K562 (cell line): ENCODE measurements around the gene GJA1. TPM values are rescaled to one million over a fixed set of nuclear protein-coding genes. Genes with fewer than 3 reads are reported as not detected.

Source experiments
- ATAC-seq: fragments of 200-7000 bp; cut with Tn5 transposase; 3 replicates; pipeline ENCODE4 v1.9.1; 2020; ENCODE audit warnings: moderate library complexity
- BruUV-seq: library from RNA; stranded (reverse); fragments of 400-500 nt; replicated peaks from 2 replicates; lab custom pipeline; 2021; lab: Mats Ljungman, UMichigan
- CTCF ChIA-PET: fragments of 300-600 bp; formaldehyde crosslinking; extraction: SDS; loops from one replicate; lab custom pipeline; 2021; ENCODE audit warnings: low intra/inter-chr PET ratio; lab: Yijun Ruan, JAX
- POLR2A ChIA-PET: fragments of 300-600, 350-650 bp; sonication (Branson Sonifier 250); formaldehyde crosslinking; extraction: SDS; loops from one replicate; lab custom pipeline; 2021; ENCODE audit warnings: antibody characterized with exemption, inconsistent platforms; lab: Yijun Ruan, JAX
- DNase-seq, 4 experiments: peaks; one replicate each; pipeline versions ENCODE4 v3.0.0 to v3.0.0-alpha.2; 2011 to 2018; ENCODE audit warnings: low spot score in 3 of 4, mixed read lengths in 3 of 4; ENCODE audit errors: extremely low read depth in 1 of 4
- FAIRE-seq: peaks from 2 replicates; lab custom pipeline; 2011; peaks lifted over from hg19 to GRCh38; lab: Jason Lieb, UNC
- H2AFZ ChIP-seq: 2 replicates; pipeline ENCODE4 v1.6.0; 2011; ENCODE audit warnings: low read depth, low read length, control low read depth, inconsistent platforms
- H3K27ac ChIP-seq: fragments of 200-600 bp; 3 replicates; pipeline ENCODE4 v1.8.0; 2011; ENCODE audit warnings: low read depth, mild to moderate bottlenecking, control low read depth, inconsistent platforms, low read length, moderate library complexity, mixed read lengths; ENCODE audit errors: extremely low read depth
- H3K27me3 ChIP-seq, 2 experiments: fragments of 300-600 bp in 1 of 2; 2 replicates in 1 of 2; 3 replicates in 1 of 2; pipeline versions ENCODE4 v1.6.0 to v1.8.0; 2011; ENCODE audit warnings: inconsistent platforms in 2 of 2, low read length in 2 of 2, mild to moderate bottlenecking in 1 of 2, mixed read lengths in 1 of 2, moderate library complexity in 1 of 2; ENCODE audit not compliant: control insufficient read depth in 2 of 2, insufficient read depth in 2 of 2
- H3K36me3 ChIP-seq: fragments of 300-600 bp; 3 replicates; pipeline ENCODE4 v1.8.0; 2011; ENCODE audit warnings: mild to moderate bottlenecking, low read length, inconsistent platforms; ENCODE audit not compliant: control insufficient read depth, insufficient read depth
- H3K4me1 ChIP-seq, 2 experiments: fragments of 200-600 bp in 1 of 2; replicated peaks in 1 of 2; 2 replicates in 1 of 2; 3 replicates in 1 of 2; pipeline versions ENCODE4 v1.5.1 to v1.8.0; 2011; ENCODE audit warnings: inconsistent platforms in 2 of 2, low read length in 2 of 2, mild to moderate bottlenecking in 1 of 2, mixed read lengths in 1 of 2, moderate library complexity in 1 of 2; ENCODE audit not compliant: control insufficient read depth in 2 of 2, insufficient read depth in 2 of 2
- H3K4me2 ChIP-seq: 2 replicates; pipeline ENCODE4 v1.6.1; 2011; ENCODE audit warnings: low read length, control low read depth, inconsistent platforms, mixed read lengths; ENCODE audit not compliant: insufficient read depth
- H3K4me3 ChIP-seq: fragments of 200-600 bp; sonication (generic), shearing (Covaris generic); 2 replicates; pipeline ENCODE4 v1.5.1; 2016; ENCODE audit warnings: control low read depth, inconsistent platforms
- H3K79me2 ChIP-seq: fragments of 200-600 bp; 3 replicates; pipeline ENCODE4 v1.8.0; 2011; ENCODE audit warnings: low read length, inconsistent platforms; ENCODE audit not compliant: control insufficient read depth, insufficient read depth
- H3K9ac ChIP-seq, 2 experiments: 2 replicates each; pipeline versions ENCODE4 v1.6.0 to v1.6.1; 2011; ENCODE audit warnings: low read depth in 2 of 2, low read length in 2 of 2, control low read depth in 1 of 2, inconsistent platforms in 1 of 2, mild to moderate bottlenecking in 1 of 2, mixed read lengths in 1 of 2; ENCODE audit not compliant: insufficient read depth in 1 of 2
- H3K9me1 ChIP-seq: one replicate; pipeline ENCODE4 v1.6.0; 2011; ENCODE audit warnings: inconsistent platforms, mild to moderate bottlenecking, low read length, moderate library complexity; ENCODE audit not compliant: control insufficient read depth, insufficient read depth
- H3K9me3 ChIP-seq: replicated peaks from 2 replicates; pipeline ENCODE4 v1.5.1; 2011; ENCODE audit warnings: low read depth, low read length, inconsistent platforms; ENCODE audit not compliant: control insufficient read depth, insufficient read depth
- H4K20me1 ChIP-seq: replicated peaks from 2 replicates; pipeline ENCODE4 v1.6.1; 2011; ENCODE audit warnings: low read length, inconsistent platforms, mixed read lengths; ENCODE audit not compliant: control insufficient read depth, insufficient read depth
- CBX2 ChIP-seq: fragments of 200-600 bp; sonication (generic); IDR thresholded peaks from one replicate; pipeline ENCODE4 v1.6.1; 2012; ENCODE audit warnings: mild to moderate bottlenecking, low read length, inconsistent platforms; ENCODE audit not compliant: insufficient read depth, poor library complexity, severe bottlenecking
- CCNT2 ChIP-seq: IDR thresholded peaks from 2 replicates; pipeline ENCODE4 v1.6.1; 2011; ENCODE audit warnings: borderline replicate concordance, low read depth, mild to moderate bottlenecking, moderate library complexity, mixed read lengths, low read length; ENCODE audit not compliant: insufficient read length; ENCODE audit errors: extremely low read depth
- CEBPG ChIP-seq, 3 experiments: fragments of 200-800 bp in 1 of 3; sonication (Bioruptor generic) in 1 of 3; sonication (generic) in 1 of 3; formaldehyde crosslinking in 1 of 3; IDR thresholded peaks in 2 of 3; conservative IDR thresholded peaks in 1 of 3; 2 replicates each; pipeline versions ENCODE4 v1.6.1 to v1.8.0; 2016 to 2022; ENCODE audit warnings: missing compliant biosample characterization in 2 of 3, missing genetic modification characterization in 2 of 3, mild to moderate bottlenecking in 1 of 3, missing genetic modification reagents in 1 of 3
- CTCF ChIP-seq, 3 experiments: IDR thresholded peaks in 2 of 3; conservative IDR thresholded peaks in 1 of 3; 2 replicates each; pipeline ENCODE4 v1.5.1; 2011 to 2012; ENCODE audit warnings: low read length in 3 of 3, mild to moderate bottlenecking in 3 of 3, control low read depth in 2 of 3, improper control_type of control experiment in 1 of 3, inconsistent platforms in 1 of 3, low read depth in 1 of 3, mixed read lengths in 1 of 3, moderate library complexity in 1 of 3; ENCODE audit not compliant: insufficient read depth in 2 of 3
- DIDO1 ChIP-seq: fragments of 450-650 bp; IDR thresholded peaks from 2 replicates; pipeline ENCODE4 v1.6.1; 2016; ENCODE audit warnings: low read depth, missing biosample characterization, missing genetic modification characterization
- EP400 ChIP-seq: fragments of 450-650 bp; IDR thresholded peaks from 2 replicates; pipeline ENCODE4 v1.6.1; 2017; ENCODE audit warnings: antibody characterized with exemption, mild to moderate bottlenecking, moderate library complexity
- FOSL1 ChIP-seq: fragments of 200-800 bp; sonication (Bioruptor generic); conservative IDR thresholded peaks from 2 replicates; pipeline ENCODE4 v1.6.1; 2016; ENCODE audit warnings: missing genetic modification characterization, missing compliant biosample characterization
- NRF1 ChIP-seq, 2 experiments: fragments of 450-650 bp; IDR thresholded peaks in 1 of 2; conservative IDR thresholded peaks in 1 of 2; 2 replicates each; pipeline ENCODE4 v1.6.1; 2014; ENCODE audit warnings: mild to moderate bottlenecking in 2 of 2
- SREBF2 ChIP-seq: sonication (generic); formaldehyde crosslinking; IDR thresholded peaks from 2 replicates; pipeline ENCODE4 v1.4.0; 2020; ENCODE audit warnings: mild to moderate bottlenecking, missing genetic modification reagents
- U2AF1 ChIP-seq: fragments of 200-400 bp; formaldehyde crosslinking; optimal IDR thresholded peaks from 2 replicates; pipeline ENCODE3; 2017; ENCODE audit warnings: mild to moderate bottlenecking, low read depth, low read length, moderate library complexity
- ZFP36 ChIP-seq: fragments of 150-350 bp; IDR thresholded peaks from 2 replicates; pipeline ENCODE4 v1.6.1; 2018; ENCODE audit warnings: low read length, low read depth; ENCODE audit not compliant: partially characterized antibody
- ZNF24 ChIP-seq: fragments of 450-650 bp; IDR thresholded peaks from 2 replicates; pipeline ENCODE4 v1.6.1; 2016
- ZNF696 ChIP-seq: fragments of 250-450 bp; sonication (Bioruptor Pico); conservative IDR thresholded peaks from 2 replicates; pipeline ENCODE4 v1.4.0; 2020; ENCODE audit warnings: mild to moderate bottlenecking, moderate library complexity
- ZSCAN32 ChIP-seq: fragments of 450-650 bp; formaldehyde crosslinking; IDR thresholded peaks from 2 replicates; pipeline ENCODE4 v1.4.0; 2020; ENCODE audit warnings: mild to moderate bottlenecking, moderate library complexity
- ZZZ3 ChIP-seq: fragments of 450-650 bp; IDR thresholded peaks from 2 replicates; pipeline ENCODE4 v1.6.1; 2016; ENCODE audit warnings: antibody characterized with exemption, mild to moderate bottlenecking, moderate library complexity
- WGBS: fragments of 100-300 bp; shearing (Covaris generic); methylation state at CpG from one replicate; pipeline ENCODE4 v1.1.6; 2016; ENCODE audit warnings: low coverage, mixed read lengths; ENCODE audit not compliant: insufficient coverage; ENCODE audit errors: missing lambda C conversion rate; 5-methylcytosine and 5-hydroxymethylcytosine counted together
- in situ Hi-C: fragments of 300-500 bp; cut with MboI; formaldehyde crosslinking; loops from 4 replicates; pipeline ENCODE4 v1.15.0; 2018; ENCODE audit warnings: inconsistent platforms, mixed read lengths
- intact Hi-C: fragments of 100-400 bp; cut with micrococcal nuclease; formaldehyde crosslinking; loops from 2 replicates; pipeline ENCODE4 v1.14.2; 2022
- polyA plus RNA-seq, 8 experiments: library from polyadenylated mRNA; depleted of rRNA in 4 of 8; stranded (reverse) in 5 of 8; unstranded in 3 of 8; fragments of >200 nt; fragmentation: Nextera tagmentation in 2 of 8; fragmentation: Illumina TruSeq in 1 of 8; extraction: Ambion mirVana in 2 of 8; extraction: Trizol in 1 of 8; gene quantifications; 2 replicates each; pipeline versions ENCODE4 v1.2.1 to v1.2.3, GENCODE V29; 2011 to 2014; ENCODE audit warnings: inconsistent platforms in 1 of 8, missing spikeins in 1 of 8
- total RNA-seq, 7 experiments: library from RNA; depleted of rRNA in 6 of 7; stranded (reverse); fragments of >200 nt in 6 of 7; fragmentation: Illumina TruSeq in 2 of 7; extraction: Trizol in 2 of 7; gene quantifications; 2 replicates each; pipeline versions ENCODE4 v1.2.1 to v1.2.3, GENCODE V29; 2011 to 2021; ENCODE audit warnings: low replicate concordance in 1 of 7

Gene GJA1
- total and polyA plus RNA-seq, 9 of the 15 experiments (the other 6 are each of a cell fraction or from before 2014, with no cell fraction given): 0.04 to 0.58 (median 0.06) TPM; not detected in 4

GRCh38 chr6:121439926-121440325 lies 4.5 kb downstream of the GJA1 start:
- in situ Hi-C loops (no loop called here), intact Hi-C loops (loop anchor here (10.0 kb wide), 1 partner anchor 305 kb away; no protein-coding TSS in a partner anchor)
- peaks cover 6 to 17% of the 10 kb centered on the region in 2 experiments; a peak in 3 of 5 replicates for H3K27me3 ChIP-seq
- WGBS: 2% methylated on average over 4 of the region's 4 CpGs
- H3K9me3 ChIP-seq: no peaks in the 10 kb centered on the region
- BruUV-seq: no TSS peak
- CTCF ChIA-PET: no interaction called here
- no peak overlapping the region for H3K4me2 ChIP-seq
- H3K9me1 ChIP-seq: no peaks in the 10 kb centered on the region
- H3K4me1 ChIP-seq: peaks cover 0 to 8% of the 10 kb centered on the region in 2 experiments; a peak in 2 of 5 replicates
- ATAC-seq: no peak
- POLR2A ChIA-PET: interaction anchor here (0.6 kb wide), 2 partner anchors 916 to 1305 kb away, joined by 3 read pairs; no protein-coding TSS in a partner anchor
- H3K9ac ChIP-seq: no peak overlapping the region
- H3K27ac ChIP-seq: no peak overlapping the region
- no peaks in the 10 kb centered on the region for H3K79me2 ChIP-seq
- H2AFZ ChIP-seq: no peak overlapping the region
- no peaks in the 10 kb centered on the region for H3K36me3 ChIP-seq
- no peak overlapping the region for H3K4me3 ChIP-seq
- no peak for DNase-seq
- FAIRE-seq: no peak
- H4K20me1 ChIP-seq: no peaks in the 10 kb centered on the region
- TF ChIP-seq ZFP36 (no peak), ZSCAN32 (CRISPR knock-in tag) (no peak), CBX2 (no peak), FOSL1 (tag) (no peak), DIDO1 (no peak)
- TF ChIP-seq, all 486 proteins: peak for 0

- H3K4me1 ChIP-seq: peaks cover 0 to 8% of the 10 kb centered on the region in 2 experiments; a peak in 2 of 5 replicates
- H3K9ac ChIP-seq: no peak overlapping the region
- no peaks in the 10 kb centered on the region for H3K79me2 ChIP-seq
- no peaks in the 10 kb centered on the region for H3K9me1 ChIP-seq
- no peaks in the 10 kb centered on the region for H3K36me3 ChIP-seq
- H3K4me2 ChIP-seq: no peak overlapping the region
- no peak overlapping the region for H3K27ac ChIP-seq
- WGBS: 0% methylated on average over 4 of the region's 4 CpGs
- ChIA-PET CTCF (no interaction called here), POLR2A (no interaction called here)
- H3K27me3 ChIP-seq: peaks cover 6 to 15% of the 10 kb centered on the region in 2 experiments; a peak in 3 of 5 replicates
- in situ Hi-C loops: no loop called here
- no peaks in the 10 kb centered on the region for H4K20me1 ChIP-seq
- no TSS peak for BruUV-seq
- H2AFZ ChIP-seq: no peak overlapping the region
- FAIRE-seq (no peak), DNase-seq (no peak), ATAC-seq (no peak)
- intact Hi-C loops: no loop called here
- H3K4me3 ChIP-seq: no peak overlapping the region
- H3K9me3 ChIP-seq: no peaks in the 10 kb centered on the region
- TF ChIP-seq NRF1 (conservative IDR thresholded peaks at IDR 0.05 in 1 of 2, IDR thresholded peaks at IDR 0.05 in 1 of 2) (no peak), CCNT2 (no peak), ZNF696 (CRISPR knock-in tag) (no peak), ZZZ3 (no peak), U2AF1 (no peak), CEBPG (CRISPR knock-in tag; IDR thresholded peaks at IDR 0.05) (no peak), CEBPG (tag; conservative IDR thresholded peaks at IDR 0.05 in 1 of 2, IDR thresholded peaks at IDR 0.05 in 1 of 2) (no peak), CTCF (IDR thresholded peaks at IDR 0.05 in 2 of 3, conservative IDR thresholded peaks at IDR 0.05 in 1 of 3; ENCODE audit: insufficient read depth in 2 of 3, low read depth in 1 of 3, low read length in 3 of 3) (no peak), ZNF24 (no peak), SREBF2 (CRISPR knock-in tag) (no peak), EP400 (no peak)
Measured at GRCh38 chr6:121441477-121441876, 6.0 kb downstream of the GJA1 start.
